Left cardiac atrium (tissue), 4 donors: ENCODE data around the gene APBB1IP. TPM values are rescaled to one million over a fixed set of nuclear protein-coding genes. Genes with fewer than 3 reads are reported as not detected.
"Not testable (repeated sequence)": the region's sequence is repeated elsewhere in the genome, so short reads cannot be mapped to it uniquely, and the experiment has no call there.

Source experiments
- ATAC-seq, 2 donors: fragments of 200-7000 bp; cut with Tn5 transposase; one replicate each; pipeline ENCODE4 v1.9.1; 2020; ENCODE audit warnings: mild to moderate bottlenecking in 2 of 2, moderate library complexity in 2 of 2
- DNase-seq: peaks from one replicate; pipeline ENCODE4 v3.0.0-alpha.2; 2020
- intact Hi-C, 2 donors: fragments of 100-400 bp; cut with DNase I; formaldehyde crosslinking; loops; one replicate each; pipeline versions ENCODE4 v1.14.1 to v1.15.1; 2022 to 2023
- total RNA-seq, 2 donors: library from RNA; stranded (reverse); fragmentation: NEBNext Ultra II Directional; extraction: Animal tissue kit (Norgen Biotek cat#: 25700); gene quantifications; one replicate each; pipeline ENCODE4 v1.2.1, GENCODE V29; 2021
- donor health status: DM: no; HTN: yes; CAD: no.
- donor health status: DM: no; HTN: yes; CAD: no; lungs with severe emphysema.
- donor health status: DM: yes; HTN: yes; CAD: no.
- donor health status: Dilated cardiomyopathy.

Gene APBB1IP
- total RNA-seq, 2 donors from 2014 or later = 8.1 to 18.4 TPM

- ATAC-seq (no peak), DNase-seq (no peak)
- intact Hi-C loops = no loop called here
Measured at GRCh38 chr10:26579256-26580063, 141.3 kb downstream of the APBB1IP start.

GRCh38 chr10:26586211-26586610 is 148.1 kb downstream of the APBB1IP start:
- intact Hi-C loops = no loop called here
- DNase-seq = no peak

GRCh38 chr10:26588611-26589010 is 150.5 kb downstream of the APBB1IP start:
- ATAC-seq (no peak), DNase-seq (no peak)
- intact Hi-C loops = no loop called here

More at GRCh38 chr10:26586211-26586610, 148.1 kb downstream of the APBB1IP start:
- ATAC-seq = no peak

GRCh38 chr10:26589813-26590212 is 151.7 kb downstream of the APBB1IP start:
- ATAC-seq, intact Hi-C loops, DNase-seq: not testable (repeated sequence)

GRCh38 chr10:26593896-26594295 is 155.8 kb downstream of the APBB1IP start:
- ATAC-seq = no peak
- intact Hi-C loops = no loop called here

GRCh38 chr10:26603283-26603682 is 165.1 kb downstream of the APBB1IP start:
- DNase-seq, intact Hi-C loops: not testable (repeated sequence)
- ATAC-seq = peak in 1 of 2 donors; percentile 87

More at GRCh38 chr10:26593896-26594295, 155.8 kb downstream of the APBB1IP start:
- no peak for DNase-seq

- DNase-seq, intact Hi-C loops, ATAC-seq: not testable (repeated sequence)
Measured at GRCh38 chr10:26604320-26605093, 166.4 kb downstream of the APBB1IP start.

GRCh38 chr10:26606389-26606877 is 168.3 kb downstream of the APBB1IP start:
- peak in 1 of 2 donors; percentile 39 for ATAC-seq
- DNase-seq, intact Hi-C loops: not testable (repeated sequence)

GRCh38 chr10:26612151-26612915 is 174.2 kb downstream of the APBB1IP start:
- ATAC-seq = no peak
- intact Hi-C loops = no loop called here

More at GRCh38 chr10:26612151-26612915, 174.2 kb downstream of the APBB1IP start:
- DNase-seq = no peak

Other genes starting within 250 kb of the APBB1IP start
- gene GAD2, start 221.6 kb upstream of the APBB1IP start, total RNA-seq = not detected